AG04449 (cell line): ENCODE results near the gene LRRC43.

Source experiments
- CTCF ChIA-PET: fragments of 350-600 bp; formaldehyde crosslinking; extraction: SDS; loops from one replicate; lab custom pipeline; 2021; ENCODE audit warnings: antibody characterized with exemption; lab: Yijun Ruan, JAX
- POLR2A ChIA-PET: fragments of 400-600, 350-600 bp; formaldehyde crosslinking; extraction: SDS; loops from one replicate; lab custom pipeline; 2020; ENCODE audit warnings: antibody characterized with exemption, inconsistent platforms; lab: Yijun Ruan, JAX
- DNase-seq: peaks from one replicate; pipeline ENCODE4 v3.0.0-alpha.2; 2010; ENCODE audit warnings: low read depth, low spot score
- H3K4me3 ChIP-seq: 2 replicates; pipeline ENCODE4 v1.5.1; 2011; ENCODE audit warnings: low read depth, mild to moderate bottlenecking, control low read depth, low read length
- TF ChIP-seq, protein P1 (sequence below): IDR thresholded peaks from one replicate; pipeline ENCODE4 v1.5.1; 2011; ENCODE audit warnings: mild to moderate bottlenecking, moderate library complexity, low read length, control low read depth, inconsistent platforms; ENCODE audit not compliant: insufficient read depth; ENCODE audit errors: missing control alignments

Gene LRRC43

GRCh38 chr12:122148657-122149056, 34.3 kb upstream of the LRRC43 start:
- no peak overlapping the region for H3K4me3 ChIP-seq
- TF ChIP-seq, protein P1, sequence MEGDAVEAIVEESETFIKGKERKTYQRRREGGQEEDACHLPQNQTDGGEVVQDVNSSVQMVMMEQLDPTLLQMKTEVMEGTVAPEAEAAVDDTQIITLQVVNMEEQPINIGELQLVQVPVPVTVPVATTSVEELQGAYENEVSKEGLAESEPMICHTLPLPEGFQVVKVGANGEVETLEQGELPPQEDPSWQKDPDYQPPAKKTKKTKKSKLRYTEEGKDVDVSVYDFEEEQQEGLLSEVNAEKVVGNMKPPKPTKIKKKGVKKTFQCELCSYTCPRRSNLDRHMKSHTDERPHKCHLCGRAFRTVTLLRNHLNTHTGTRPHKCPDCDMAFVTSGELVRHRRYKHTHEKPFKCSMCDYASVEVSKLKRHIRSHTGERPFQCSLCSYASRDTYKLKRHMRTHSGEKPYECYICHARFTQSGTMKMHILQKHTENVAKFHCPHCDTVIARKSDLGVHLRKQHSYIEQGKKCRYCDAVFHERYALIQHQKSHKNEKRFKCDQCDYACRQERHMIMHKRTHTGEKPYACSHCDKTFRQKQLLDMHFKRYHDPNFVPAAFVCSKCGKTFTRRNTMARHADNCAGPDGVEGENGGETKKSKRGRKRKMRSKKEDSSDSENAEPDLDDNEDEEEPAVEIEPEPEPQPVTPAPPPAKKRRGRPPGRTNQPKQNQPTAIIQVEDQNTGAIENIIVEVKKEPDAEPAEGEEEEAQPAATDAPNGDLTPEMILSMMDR: no peak
- no peak for DNase-seq
- ChIA-PET POLR2A (no interaction called here), CTCF (interaction anchor here (1.0 to 3.0 kb wide), 3 partner anchors 23 to 94 kb away, joined by 3 to 11 read pairs (median 3); no protein-coding TSS in a partner anchor)

- ChIA-PET CTCF (interaction anchor here (0.6 to 1.1 kb wide), 4 partner anchors 18 to 139 kb away, joined by 3 read pairs; no protein-coding TSS in a partner anchor), POLR2A (no interaction called here)
- no peak overlapping the region for H3K4me3 ChIP-seq
- DNase-seq: no peak
- TF ChIP-seq, protein P1: no peak
Measured at GRCh38 chr12:122150127-122150681, 32.7 kb upstream of the LRRC43 start.

DNA sequence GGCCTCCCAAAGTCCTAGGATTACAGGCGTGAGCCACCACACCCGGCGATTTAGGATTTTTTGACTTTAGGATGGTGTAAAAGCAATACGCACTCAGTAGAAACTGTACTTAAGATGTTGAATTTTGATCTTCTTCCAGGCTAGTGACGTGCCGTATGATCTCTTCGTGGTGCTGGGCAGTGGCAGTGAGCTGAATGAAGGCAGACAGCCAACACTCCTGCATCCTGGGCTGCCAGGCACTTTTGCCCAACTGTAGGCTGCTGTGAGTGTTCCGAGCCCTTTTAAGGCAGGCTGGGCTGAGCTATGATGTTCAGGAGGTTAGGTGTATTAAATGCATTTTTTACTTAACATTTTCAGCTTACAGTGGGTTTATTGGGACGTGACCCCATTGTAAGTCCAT, 30.2 kb upstream of the LRRC43 start:
- POLR2A ChIA-PET: no interaction called here
- H3K4me3 ChIP-seq: no peak overlapping the region
- DNase-seq: no peak
- CTCF ChIA-PET: interaction anchor here (1.0 to 1.4 kb wide), 2 partner anchors 56 to 99 kb away, joined by 3 read pairs; no protein-coding TSS in a partner anchor
- TF ChIP-seq, protein P1: no peak

GRCh38 chr12:122155705-122156104, 27.2 kb upstream of the LRRC43 start:
- no peak for DNase-seq
- TF ChIP-seq, protein P1: no peak
- POLR2A ChIA-PET: no interaction called here
- no peak overlapping the region for H3K4me3 ChIP-seq
- CTCF ChIA-PET: interaction anchor here (1.3 kb wide), 1 partner anchor 32 kb away, joined by 7 read pairs; no protein-coding TSS in a partner anchor

DNA sequence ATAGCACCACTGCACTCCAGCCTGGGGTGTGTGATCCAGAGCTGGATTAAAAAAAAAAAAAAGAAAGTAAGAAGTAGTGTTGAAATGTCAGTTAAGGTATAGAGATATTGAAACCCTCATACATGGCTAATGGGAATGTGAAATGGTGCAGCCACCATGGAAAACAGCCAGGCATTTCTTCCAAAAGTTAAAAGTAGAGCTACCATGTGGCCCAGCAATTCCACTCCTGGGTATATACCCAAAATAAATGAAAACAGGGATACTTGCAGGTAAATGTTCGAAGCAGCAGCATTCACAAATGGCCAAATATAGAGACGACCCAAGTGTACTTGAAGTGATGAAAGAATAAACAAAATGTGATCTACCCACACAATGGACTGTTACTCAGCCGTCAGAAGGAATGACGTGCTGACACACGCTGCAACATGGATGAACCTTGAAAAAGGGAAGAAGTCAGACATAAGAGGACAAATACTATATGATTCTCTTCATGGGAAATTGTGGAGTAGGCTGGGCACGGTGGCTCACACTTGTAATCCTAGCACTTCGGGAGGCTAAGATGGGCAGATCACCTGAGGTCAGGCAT, 24.1 kb upstream of the LRRC43 start:
- ChIA-PET CTCF (interaction anchor here (0.7 to 1.2 kb wide), 3 partner anchors 18 to 117 kb away, joined by 3 to 4 read pairs (median 3); no protein-coding TSS in a partner anchor), POLR2A (interaction anchor here (0.5 kb wide), 1 partner anchor 15 kb away, joined by 3 read pairs; no protein-coding TSS in a partner anchor)
- TF ChIP-seq, protein P1: no peak
- DNase-seq: no peak
- no peak overlapping the region for H3K4me3 ChIP-seq

DNA sequence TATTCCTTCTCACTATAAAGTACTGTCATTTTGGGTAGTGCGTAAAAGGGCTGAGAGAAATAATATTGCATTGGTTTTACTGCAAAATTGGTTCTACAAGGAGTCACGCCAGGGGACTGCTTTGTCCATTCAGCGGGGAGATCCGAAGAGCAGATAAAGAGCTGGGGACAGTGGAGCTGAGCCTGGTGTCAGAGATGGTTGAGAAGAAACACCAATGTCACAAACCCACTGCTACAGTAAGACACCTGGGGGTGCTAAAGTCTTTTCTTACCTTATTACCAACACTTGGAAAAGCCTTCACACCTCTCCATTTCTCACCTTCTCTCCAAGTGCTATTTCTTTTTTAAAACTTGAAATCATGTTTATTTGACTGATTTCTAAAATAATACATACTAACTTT, 23.0 kb upstream of the LRRC43 start:
- ChIA-PET CTCF (interaction anchor here (1.0 kb wide), 1 partner anchor 12 kb away, joined by 3 read pairs; no protein-coding TSS in a partner anchor), POLR2A (no interaction called here)
- no peak for DNase-seq
- no peak overlapping the region for H3K4me3 ChIP-seq
- TF ChIP-seq, protein P1: no peak
